Measurements from ENCODE around the gene TM9SF1. TPM values are rescaled to one million over a fixed set of nuclear protein-coding genes. Genes with fewer than 3 reads are reported as not detected.
A peak's percentile ranks its signal among the peaks of the same experiment; 100 is the strongest.

TM9SF1 gene
- total RNA-seq, 1 donor from 2014 or later, result 18.3 TPM

GRCh38 chr14:24186831-24187538 lies 8.3 kb downstream of the TM9SF1 start:
- Histone ChIP-seq H3K4me1 (ENCODE audit: control insufficient read depth in 3 of 3, insufficient read depth in 3 of 3, low read length in 3 of 3) (peaks cover 16 to 21% (median 19%) of the 10 kb centered on the region in 3 donors), H3K36me3 (ENCODE audit: control insufficient read depth in 3 of 3, insufficient read depth in 3 of 3, low read length in 3 of 3) (peaks cover 56 to 65% (median 60%) of the 10 kb centered on the region in 3 donors), H3K27me3 (ENCODE audit: control insufficient read depth in 3 of 3, insufficient read depth in 3 of 3, low read length in 3 of 3) (no peaks in the 10 kb centered on the region), H3K27ac (ENCODE audit: low read depth, low read length) (no peak overlapping the region), H3K4me3 (ENCODE audit: low read length in 3 of 3) (peak overlapping the region in 1 of 3 donors; percentile 84), H3K9ac (ENCODE audit: low read depth in 1 of 3, low read length in 3 of 3) (peak overlapping the region in 2 of 3 donors; percentile 79 to 86), H3K9me3 (ENCODE audit: control insufficient read depth in 3 of 3, low read length in 3 of 3) (no peaks in the 10 kb centered on the region)

- H3K27ac ChIP-seq (ENCODE audit: low read depth, low read length), result no peak overlapping the region
- peaks cover 61 to 69% (median 64%) of the 10 kb centered on the region in 3 donors for H3K36me3 ChIP-seq (ENCODE audit: control insufficient read depth in 3 of 3, insufficient read depth in 3 of 3, low read length in 3 of 3)
- no peaks in the 10 kb centered on the region for H3K9me3 ChIP-seq (ENCODE audit: control insufficient read depth in 3 of 3, low read length in 3 of 3)
- no peak overlapping the region for H3K9ac ChIP-seq (ENCODE audit: low read depth in 1 of 3, low read length in 3 of 3)
- H3K27me3 ChIP-seq (ENCODE audit: control insufficient read depth in 3 of 3, insufficient read depth in 3 of 3, low read length in 3 of 3), result no peaks in the 10 kb centered on the region
- peaks cover 16 to 21% (median 19%) of the 10 kb centered on the region in 3 donors for H3K4me1 ChIP-seq (ENCODE audit: control insufficient read depth in 3 of 3, insufficient read depth in 3 of 3, low read length in 3 of 3)
- H3K4me3 ChIP-seq (ENCODE audit: low read length in 3 of 3), result no peak overlapping the region
Measured at GRCh38 chr14:24185741-24186140, 9.5 kb downstream of the TM9SF1 start.

DNA sequence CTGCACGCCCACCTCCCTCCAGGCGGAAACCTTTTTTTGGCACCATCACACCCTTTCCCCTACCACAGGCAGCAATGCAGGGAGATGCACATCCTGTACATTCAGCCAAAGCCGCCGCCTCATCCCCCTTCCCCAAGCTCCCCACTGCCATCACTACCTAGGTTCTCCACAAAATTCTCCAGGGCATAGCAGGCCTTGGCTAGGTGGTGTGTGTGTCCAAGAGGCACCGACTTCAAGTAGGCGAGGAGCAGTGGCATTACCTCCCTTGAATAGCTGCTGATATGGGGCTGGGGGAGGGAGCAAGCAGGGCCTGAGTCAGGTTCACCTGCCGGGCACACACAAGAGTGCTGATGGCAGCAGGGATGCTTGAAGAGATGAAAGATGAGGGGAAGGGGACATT lies 10.2 kb downstream of the TM9SF1 start:
- H3K4me3 ChIP-seq (ENCODE audit: low read length in 3 of 3), result no peak overlapping the region
- peaks cover 66 to 69% (median 67%) of the 10 kb centered on the region in 3 donors for H3K36me3 ChIP-seq (ENCODE audit: control insufficient read depth in 3 of 3, insufficient read depth in 3 of 3, low read length in 3 of 3)
- H3K9me3 ChIP-seq (ENCODE audit: control insufficient read depth in 3 of 3, low read length in 3 of 3), result no peaks in the 10 kb centered on the region
- peaks cover 23 to 27% (median 26%) of the 10 kb centered on the region in 3 donors for H3K4me1 ChIP-seq (ENCODE audit: control insufficient read depth in 3 of 3, insufficient read depth in 3 of 3, low read length in 3 of 3)
- H3K27me3 ChIP-seq (ENCODE audit: control insufficient read depth in 3 of 3, insufficient read depth in 3 of 3, low read length in 3 of 3), result no peaks in the 10 kb centered on the region
- no peak overlapping the region for H3K9ac ChIP-seq (ENCODE audit: low read depth in 1 of 3, low read length in 3 of 3)
- H3K27ac ChIP-seq (ENCODE audit: low read depth, low read length), result no peak overlapping the region

DNA sequence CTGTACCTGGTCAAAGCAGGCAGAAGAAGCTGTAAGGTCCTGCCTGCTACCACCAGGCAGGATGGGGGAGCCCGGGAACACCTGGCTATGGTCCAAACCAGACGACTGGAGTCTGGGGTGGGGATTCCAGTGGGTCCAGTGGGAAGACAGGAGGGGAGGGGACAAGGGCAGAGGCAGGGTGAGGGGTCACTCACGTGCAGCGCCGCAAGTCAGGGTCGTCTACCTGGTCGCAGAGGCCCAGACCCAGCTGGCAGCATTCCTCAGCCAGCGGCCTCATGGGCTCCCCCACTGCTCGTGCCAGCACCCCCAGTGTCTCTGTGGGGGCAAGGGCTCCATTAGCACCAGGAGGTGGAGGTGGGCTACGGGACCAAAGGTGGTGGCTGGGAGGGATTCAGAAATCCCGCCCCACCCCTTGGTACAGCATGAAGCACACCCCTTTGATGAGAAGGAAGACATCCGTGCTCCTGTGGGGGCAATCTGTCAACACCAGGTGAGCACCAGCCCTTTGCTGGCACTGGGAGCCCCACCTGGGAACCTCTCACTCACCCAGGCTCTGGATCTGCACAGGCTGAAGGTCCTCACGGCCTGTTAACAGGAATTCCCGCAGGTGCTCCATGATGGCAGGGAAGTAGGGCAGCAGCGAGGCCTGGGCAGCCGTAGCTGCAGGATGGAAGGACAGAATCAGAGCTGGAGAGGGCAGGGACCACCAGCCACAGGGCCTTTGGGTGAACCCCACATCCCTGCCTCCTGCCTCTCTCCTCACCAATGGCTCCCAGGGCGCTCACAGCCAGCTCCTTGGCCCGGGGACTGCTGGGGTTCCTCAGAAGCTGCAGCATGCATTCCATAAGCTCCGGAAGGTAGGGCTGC lies 10.9 kb downstream of the TM9SF1 start:
- no peaks in the 10 kb centered on the region for H3K27me3 ChIP-seq (ENCODE audit: control insufficient read depth in 3 of 3, insufficient read depth in 3 of 3, low read length in 3 of 3)
- H3K27ac ChIP-seq (ENCODE audit: low read depth, low read length), result no peak overlapping the region
- H3K36me3 ChIP-seq (ENCODE audit: control insufficient read depth in 3 of 3, insufficient read depth in 3 of 3, low read length in 3 of 3), result peaks cover 68 to 71% (median 69%) of the 10 kb centered on the region in 3 donors
- no peak overlapping the region for H3K9ac ChIP-seq (ENCODE audit: low read depth in 1 of 3, low read length in 3 of 3)
- H3K4me3 ChIP-seq (ENCODE audit: low read length in 3 of 3), result no peak overlapping the region
- peaks cover 29 to 34% (median 32%) of the 10 kb centered on the region in 3 donors for H3K4me1 ChIP-seq (ENCODE audit: control insufficient read depth in 3 of 3, insufficient read depth in 3 of 3, low read length in 3 of 3)
- H3K9me3 ChIP-seq (ENCODE audit: control insufficient read depth in 3 of 3, low read length in 3 of 3), result no peaks in the 10 kb centered on the region

GRCh38 chr14:24183014-24183481 lies 12.2 kb downstream of the TM9SF1 start:
- Histone ChIP-seq H3K4me3 (ENCODE audit: low read length in 3 of 3) (no peak overlapping the region), H3K27ac (ENCODE audit: low read depth, low read length) (no peak overlapping the region), H3K27me3 (ENCODE audit: control insufficient read depth in 3 of 3, insufficient read depth in 3 of 3, low read length in 3 of 3) (no peaks in the 10 kb centered on the region), H3K9me3 (ENCODE audit: control insufficient read depth in 3 of 3, low read length in 3 of 3) (no peaks in the 10 kb centered on the region), H3K36me3 (ENCODE audit: control insufficient read depth in 3 of 3, insufficient read depth in 3 of 3, low read length in 3 of 3) (peaks cover 74 to 81% (median 78%) of the 10 kb centered on the region in 3 donors), H3K9ac (ENCODE audit: low read depth in 1 of 3, low read length in 3 of 3) (peak overlapping the region in 1 of 3 donors; percentile 16), H3K4me1 (ENCODE audit: control insufficient read depth in 3 of 3, insufficient read depth in 3 of 3, low read length in 3 of 3) (peaks cover 24 to 34% (median 30%) of the 10 kb centered on the region in 3 donors)

- Histone ChIP-seq H3K4me3 (ENCODE audit: low read length in 3 of 3) (no peak overlapping the region), H3K9ac (ENCODE audit: low read depth in 1 of 3, low read length in 3 of 3) (no peak overlapping the region)
Measured at GRCh38 chr14:24182110-24182882, 12.9 kb downstream of the TM9SF1 start.

GRCh38 chr14:24181371-24182077 lies 13.7 kb downstream of the TM9SF1 start:
- Histone ChIP-seq H3K27me3 (ENCODE audit: control insufficient read depth in 3 of 3, insufficient read depth in 3 of 3, low read length in 3 of 3) (no peaks in the 10 kb centered on the region), H3K36me3 (ENCODE audit: control insufficient read depth in 3 of 3, insufficient read depth in 3 of 3, low read length in 3 of 3) (peaks cover 74 to 75% (median 74%) of the 10 kb centered on the region in 3 donors), H3K27ac (ENCODE audit: low read depth, low read length) (no peak overlapping the region), H3K4me3 (ENCODE audit: low read length in 3 of 3) (no peak overlapping the region), H3K9ac (ENCODE audit: low read depth in 1 of 3, low read length in 3 of 3) (no peak overlapping the region), H3K9me3 (ENCODE audit: control insufficient read depth in 3 of 3, low read length in 3 of 3) (no peaks in the 10 kb centered on the region), H3K4me1 (ENCODE audit: control insufficient read depth in 3 of 3, insufficient read depth in 3 of 3, low read length in 3 of 3) (peaks cover 15 to 22% (median 21%) of the 10 kb centered on the region in 3 donors)

More at GRCh38 chr14:24182110-24182882, 12.9 kb downstream of the TM9SF1 start:
- H3K9me3 ChIP-seq (ENCODE audit: control insufficient read depth in 3 of 3, low read length in 3 of 3), result no peaks in the 10 kb centered on the region
- H3K4me1 ChIP-seq (ENCODE audit: control insufficient read depth in 3 of 3, insufficient read depth in 3 of 3, low read length in 3 of 3), result peaks cover 17 to 26% (median 22%) of the 10 kb centered on the region in 3 donors
- H3K36me3 ChIP-seq (ENCODE audit: control insufficient read depth in 3 of 3, insufficient read depth in 3 of 3, low read length in 3 of 3), result peaks cover 77 to 81% (median 78%) of the 10 kb centered on the region in 3 donors
- no peak overlapping the region for H3K27ac ChIP-seq (ENCODE audit: low read depth, low read length)
- no peaks in the 10 kb centered on the region for H3K27me3 ChIP-seq (ENCODE audit: control insufficient read depth in 3 of 3, insufficient read depth in 3 of 3, low read length in 3 of 3)

DNA sequence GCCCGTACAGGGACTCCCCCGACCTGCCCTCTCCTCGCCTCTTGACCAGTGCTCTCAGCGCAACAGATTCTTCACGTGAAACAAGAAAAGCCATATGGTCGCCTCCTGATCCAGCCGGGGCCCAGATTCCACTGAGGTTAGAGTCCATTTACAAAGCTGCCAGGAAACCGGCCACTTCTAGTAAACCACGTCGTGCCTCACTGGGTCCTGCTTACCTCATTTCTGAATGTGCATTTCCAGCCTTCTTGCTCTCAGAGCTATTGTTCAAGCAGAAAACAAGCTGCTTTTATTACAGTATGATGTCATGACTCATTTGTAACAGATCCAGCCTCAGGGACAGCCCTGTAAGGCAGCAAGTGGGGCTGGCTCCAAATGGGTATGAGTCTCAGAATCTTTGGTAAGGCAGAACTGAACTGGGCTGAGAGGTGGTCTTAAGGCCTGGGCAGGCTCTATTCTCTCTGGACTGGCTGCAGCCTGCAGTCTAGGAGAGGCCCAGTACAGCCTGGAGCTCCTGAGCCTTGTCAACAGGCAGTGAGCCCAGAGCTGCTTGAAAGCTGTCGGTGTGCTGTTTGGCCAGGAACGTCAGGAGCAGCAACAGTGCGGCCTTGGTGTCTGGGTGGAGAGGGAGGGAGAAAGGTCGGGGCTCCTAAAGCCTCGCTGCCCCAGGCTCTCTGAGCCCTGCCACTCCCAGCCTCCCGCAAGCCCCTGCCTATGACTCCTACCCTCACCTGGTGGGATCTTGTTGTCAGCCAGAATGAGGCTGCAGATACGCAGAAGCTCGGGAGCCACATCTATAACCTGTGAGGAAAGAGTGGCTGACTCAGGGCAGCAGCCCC lies 15.1 kb downstream of the TM9SF1 start:
- peaks cover 15 to 22% (median 21%) of the 10 kb centered on the region in 3 donors for H3K4me1 ChIP-seq (ENCODE audit: control insufficient read depth in 3 of 3, insufficient read depth in 3 of 3, low read length in 3 of 3)
- peak overlapping the region; percentile 20 to 72 (median 28) for H3K9ac ChIP-seq (ENCODE audit: low read depth in 1 of 3, low read length in 3 of 3)
- H3K27me3 ChIP-seq (ENCODE audit: control insufficient read depth in 3 of 3, insufficient read depth in 3 of 3, low read length in 3 of 3), result no peaks in the 10 kb centered on the region
- no peaks in the 10 kb centered on the region for H3K9me3 ChIP-seq (ENCODE audit: control insufficient read depth in 3 of 3, low read length in 3 of 3)
- H3K36me3 ChIP-seq (ENCODE audit: control insufficient read depth in 3 of 3, insufficient read depth in 3 of 3, low read length in 3 of 3), result peaks cover 61 to 62% (median 62%) of the 10 kb centered on the region in 3 donors
- H3K27ac ChIP-seq (ENCODE audit: low read depth, low read length), result peak overlapping the region; percentile 59
- peak overlapping the region in 1 of 3 donors; percentile 35 for H3K4me3 ChIP-seq (ENCODE audit: low read length in 3 of 3)
